ENCODE data around the gene TCEANC2. TPM values are rescaled to one million over a fixed set of nuclear protein-coding genes. Genes with fewer than 3 reads are reported as not detected.

The TCEANC2 gene
- total and polyA plus RNA-seq, 2 of the 4 experiments (the other 2 are of a cell fraction), result 2.4 to 3.2 TPM

GRCh38 chr1:54100500-54100899 lies 47.1 kb downstream of the TCEANC2 start:
- in situ Hi-C loops (cut with MboI; ENCODE audit: low sequenced_read_pairs), result loop anchor here (10.0 kb wide), 1 partner anchor 394 kb away; no protein-coding TSS in a partner anchor
- intact Hi-C loops (cut with micrococcal nuclease), result no loop called here
- H2BK120ac ChIP-seq (ENCODE audit: low read depth, low read length), result no peak overlapping the region
- H3K23ac ChIP-seq (ENCODE audit: low read depth, low read length), result no peak overlapping the region
- dilution Hi-C loops (cut with HindIII; ENCODE audit: low sequenced_read_pairs, unreplicated experiment), result no loop called here
- H3K18ac ChIP-seq (ENCODE audit: low read depth, low read length), result no peak overlapping the region
- peaks cover 7% of the 10 kb centered on the region; the same call in 1 of the 2 replicates for H3K36me3 ChIP-seq (ENCODE audit: control insufficient read depth, insufficient read depth, low read length)
- no peak overlapping the region for H3K27ac ChIP-seq (ENCODE audit: insufficient read depth, low read length)
- no peak overlapping the region for H3K4me2 ChIP-seq (ENCODE audit: low read depth, low read length)
- no peaks in the 10 kb centered on the region for H3K79me1 ChIP-seq (ENCODE audit: low read depth in 1 of 2, low read length in 2 of 2)
- H3K27me3 ChIP-seq (ENCODE audit: control insufficient read depth, insufficient read depth, low read length), result no peaks in the 10 kb centered on the region
- no peaks in the 10 kb centered on the region for H3K4me1 ChIP-seq (ENCODE audit: control insufficient read depth, insufficient read depth, low read length)
- no peak overlapping the region for H4K91ac ChIP-seq (ENCODE audit: insufficient read depth, low read depth, low read length)
- TF ChIP-seq FOS (IDR thresholded peaks at IDR 0.05; ENCODE audit: low read depth, low read length) (no peak), BHLHE40 (IDR thresholded peaks at IDR 0.05; ENCODE audit: low read depth, low read length) (no peak), CHD1 (IDR thresholded peaks at IDR 0.05; ENCODE audit: low read depth, low read length) (no peak), MAZ (IDR thresholded peaks at IDR 0.05; ENCODE audit: borderline replicate concordance, low read depth, low read length) (no peak), USF2 (IDR thresholded peaks at IDR 0.05; ENCODE audit: low read depth, low read length) (no peak), ELK1 (IDR thresholded peaks at IDR 0.05; ENCODE audit: borderline replicate concordance, low read depth, low read length) (no peak), CEBPB (IDR thresholded peaks at IDR 0.05; ENCODE audit: low read depth, low read length) (no peak), POLR2A (IDR thresholded peaks at IDR 0.05; ENCODE audit: low read depth, low read length) (no peak), SMC3 (IDR thresholded peaks at IDR 0.05; ENCODE audit: low read depth, low read length) (no peak)
- POLR2A ChIA-PET (ENCODE audit: unreplicated experiment), result no interaction called here
- no peak overlapping the region for H2AK5ac ChIP-seq (ENCODE audit: low read depth, low read length)
- H3K14ac ChIP-seq (replicated peaks; ENCODE audit: low read depth, low read length), result no peak overlapping the region
- no peak overlapping the region for H3K4me3 ChIP-seq (ENCODE audit: insufficient read depth, low read depth, low read length)
- H3K9me3 ChIP-seq (ENCODE audit: control insufficient read depth, insufficient read depth, low read length), result no peaks in the 10 kb centered on the region
- DNase-seq, result no peak
- H2AK9ac ChIP-seq (replicated peaks; ENCODE audit: low read depth, low read length, poor library complexity), result no peak overlapping the region
- H3K9me1 ChIP-seq (ENCODE audit: insufficient read depth, low read length), result no peaks in the 10 kb centered on the region
- no peak overlapping the region for H2AFZ ChIP-seq (replicated peaks; ENCODE audit: low read length, poor library complexity)
- no peak overlapping the region for H3K56ac ChIP-seq (ENCODE audit: extremely low read depth, insufficient read depth, low read length)
- H3K4ac ChIP-seq (ENCODE audit: low read depth, low read length), result no peak overlapping the region
- no peak overlapping the region for H2BK20ac ChIP-seq (ENCODE audit: low read depth, low read length)
- CTCF ChIA-PET, result no interaction called here
- H4K20me1 ChIP-seq (ENCODE audit: insufficient read depth, low read length), result no peaks in the 10 kb centered on the region
- no peak for ATAC-seq (ENCODE audit: low read depth)
- no CpG with 5 or more reads among the region's 2 CpGs for WGBS, 2 experiments (ENCODE audit: extremely low coverage in 2 of 2, insufficient read length in 1 of 2)
- H2BK5ac ChIP-seq (ENCODE audit: low read depth, low read length, poor library complexity, severe bottlenecking), result no peak overlapping the region
- no peak overlapping the region for H3K9ac ChIP-seq (ENCODE audit: low read depth, low read length)
- no TSS peak for BruUV-seq (replicated peaks)
- no peak overlapping the region for H4K5ac ChIP-seq (ENCODE audit: low read depth, low read length)
- no peak overlapping the region for H4K8ac ChIP-seq (ENCODE audit: low read depth in 2 of 2, low read length in 2 of 2)
- no peak overlapping the region for H2BK15ac ChIP-seq (ENCODE audit: low read depth, low read length)
